Stimulated activated naive CD8-positive, alpha-beta T cell treated with anti-CD3 and anti-CD28 coated beads, Interleukin-15, amount 100 ng/mL, for 72 hours (primary cell): ENCODE measurements around the gene ITIH1.

Source experiments
- ATAC-seq: fragments of 150-1000 bp; cut with Tn5 transposase; 2 replicates; pipeline ENCODE4 v1.10.0; 2021; ENCODE audit warnings: mild to moderate bottlenecking, moderate library complexity
- DNase-seq, 2 donors: peaks; one replicate each; pipeline ENCODE4 v3.0.0; 2021 to 2022
- H3K27ac Mint-ChIP-seq, 2 donors: one replicate each; pipeline ENCODE4 v1.8.0; 2022; ENCODE audit warnings: mild to moderate bottlenecking in 2 of 2, mixed read lengths in 2 of 2, moderate library complexity in 2 of 2
- H3K27me3 Mint-ChIP-seq: one replicate; pipeline ENCODE4 v1.8.0; 2022; ENCODE audit warnings: mixed read lengths
- H3K4me1 Mint-ChIP-seq: one replicate; pipeline ENCODE4 v1.8.0; 2022; ENCODE audit warnings: mild to moderate bottlenecking, mixed read lengths
- H3K4me3 Mint-ChIP-seq, 2 donors: one replicate each; pipeline ENCODE4 v1.8.0; 2022; ENCODE audit warnings: mild to moderate bottlenecking in 2 of 2, mixed read lengths in 2 of 2, moderate library complexity in 1 of 2
- H3K9me3 Mint-ChIP-seq, 2 donors: one replicate each; pipeline ENCODE4 v1.8.0; 2022; ENCODE audit warnings: mixed read lengths in 2 of 2

The ITIH1 gene

DNA sequence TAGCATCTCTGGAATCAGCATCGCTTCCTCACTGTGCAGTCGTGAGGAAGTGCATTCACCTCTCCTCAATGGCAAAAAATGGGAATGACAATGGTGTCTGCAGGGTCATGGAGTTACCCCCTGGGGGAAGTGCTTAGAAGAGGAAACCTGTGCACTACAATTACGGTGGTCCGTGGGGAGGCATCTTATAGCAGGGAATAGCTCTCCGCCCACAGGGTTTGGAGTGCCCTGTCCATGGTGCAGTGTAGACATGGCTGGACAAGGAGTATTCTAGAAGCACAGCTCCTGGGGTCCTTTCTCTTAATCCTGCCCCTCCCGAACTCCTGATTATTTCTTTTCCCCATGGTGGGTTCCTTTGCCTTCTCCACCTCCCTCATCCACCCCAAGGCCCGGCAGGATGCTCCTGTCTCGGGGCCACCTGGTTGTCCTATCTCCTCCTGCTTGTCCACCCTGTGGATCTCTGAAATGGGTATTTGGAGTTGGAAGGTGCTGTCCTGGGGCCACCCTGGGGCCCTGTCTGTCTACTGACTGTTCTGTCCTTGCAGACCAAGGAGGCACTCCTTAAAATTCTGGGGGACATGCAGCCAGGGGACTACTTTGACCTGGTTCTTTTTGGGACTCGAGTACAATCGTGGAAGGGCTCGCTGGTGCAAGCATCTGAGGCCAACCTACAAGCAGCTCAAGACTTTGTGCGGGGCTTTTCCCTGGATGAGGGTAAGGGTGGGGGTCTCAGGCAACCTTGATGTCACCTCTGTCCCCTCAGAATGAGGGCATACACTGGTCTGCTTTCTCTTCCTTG is 5.2 kb downstream of the ITIH1 start:
- Mint-ChIP-seq H3K4me3 (no peak overlapping the region), H3K9me3 (no peaks in the 10 kb centered on the region), H3K27ac (no peak overlapping the region), H3K27me3 (peaks cover 14% of the 10 kb centered on the region), H3K4me1 (no peaks in the 10 kb centered on the region)
- DNase-seq: no peak
- no peak for ATAC-seq

- H3K27ac Mint-ChIP-seq: no peak overlapping the region
- H3K4me1 Mint-ChIP-seq: no peaks in the 10 kb centered on the region
- H3K9me3 Mint-ChIP-seq: no peaks in the 10 kb centered on the region
- ATAC-seq (no peak), DNase-seq (no peak)
- no peak overlapping the region for H3K4me3 Mint-ChIP-seq
- H3K27me3 Mint-ChIP-seq: peaks cover 14% of the 10 kb centered on the region
Measured at GRCh38 chr3:52783211-52783555, 5.8 kb downstream of the ITIH1 start.

GRCh38 chr3:52784021-52784621 is 6.7 kb downstream of the ITIH1 start:
- DNase-seq (no peak), ATAC-seq (no peak)
- H3K27ac Mint-ChIP-seq: no peak overlapping the region
- peaks cover 14% of the 10 kb centered on the region for H3K27me3 Mint-ChIP-seq
- no peaks in the 10 kb centered on the region for H3K4me1 Mint-ChIP-seq
- H3K4me3 Mint-ChIP-seq: no peak overlapping the region
- no peaks in the 10 kb centered on the region for H3K9me3 Mint-ChIP-seq

DNA sequence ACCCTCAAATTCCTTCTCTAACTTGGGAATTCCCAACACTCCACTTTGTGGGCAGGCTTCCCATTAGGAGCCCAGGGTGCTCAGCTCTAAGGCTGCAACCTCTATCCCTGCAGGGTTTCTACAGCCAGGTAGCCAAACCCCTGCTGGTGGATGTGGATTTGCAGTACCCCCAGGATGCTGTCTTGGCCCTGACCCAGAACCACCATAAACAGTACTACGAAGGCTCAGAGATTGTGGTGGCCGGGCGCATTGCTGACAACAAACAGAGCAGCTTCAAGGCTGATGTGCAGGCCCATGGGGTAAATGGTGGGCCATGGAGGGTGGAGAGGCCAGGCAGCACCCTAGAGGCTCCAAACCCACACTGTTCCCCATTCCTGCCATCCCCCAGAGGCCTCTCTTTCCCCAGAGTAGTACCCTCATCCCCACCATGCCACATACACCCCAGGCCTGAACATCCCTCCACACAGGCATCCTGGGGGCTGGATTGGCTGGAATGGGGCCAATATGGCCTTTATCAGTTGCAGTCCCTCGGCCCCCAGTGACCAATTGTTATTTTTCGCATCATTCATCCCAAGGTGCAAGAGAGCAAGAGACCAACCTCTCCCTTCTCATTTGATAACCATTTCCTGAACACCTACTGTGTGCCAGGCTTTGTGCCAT is 7.7 kb downstream of the ITIH1 start:
- Mint-ChIP-seq H3K27ac (no peak overlapping the region), H3K9me3 (no peaks in the 10 kb centered on the region), H3K4me1 (no peaks in the 10 kb centered on the region), H3K4me3 (no peak overlapping the region), H3K27me3 (peaks cover 14% of the 10 kb centered on the region)
- no peak for ATAC-seq
- no peak for DNase-seq

GRCh38 chr3:52786330-52787215 is 9.2 kb downstream of the ITIH1 start:
- H3K4me1 Mint-ChIP-seq: no peaks in the 10 kb centered on the region
- H3K27ac Mint-ChIP-seq: no peak overlapping the region
- H3K9me3 Mint-ChIP-seq: no peaks in the 10 kb centered on the region
- peaks cover 6% of the 10 kb centered on the region for H3K27me3 Mint-ChIP-seq
- no peak overlapping the region for H3K4me3 Mint-ChIP-seq
- no peak for DNase-seq
- no peak for ATAC-seq

DNA sequence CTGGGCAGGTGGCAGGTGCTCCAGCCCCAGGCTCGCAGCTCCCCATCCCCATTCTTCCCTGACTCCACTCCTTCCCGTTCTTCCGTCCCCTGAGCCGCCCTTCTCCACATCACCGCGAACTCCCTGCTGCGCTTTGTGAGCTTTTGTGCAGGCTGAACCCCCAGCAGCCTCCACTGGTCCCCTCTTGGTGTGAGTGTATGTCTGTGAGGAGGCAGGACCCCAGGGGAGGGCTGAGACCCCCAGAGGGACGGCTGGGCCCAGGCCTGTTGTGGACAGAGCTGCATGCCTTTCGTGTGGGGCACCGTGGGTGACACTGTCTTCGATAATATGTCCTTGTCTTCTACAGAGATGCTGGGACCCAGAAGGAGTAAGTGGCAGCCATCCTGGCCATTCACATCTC is 9.8 kb downstream of the ITIH1 start:
- no peak overlapping the region for H3K4me3 Mint-ChIP-seq
- no peaks in the 10 kb centered on the region for H3K4me1 Mint-ChIP-seq

DNA sequence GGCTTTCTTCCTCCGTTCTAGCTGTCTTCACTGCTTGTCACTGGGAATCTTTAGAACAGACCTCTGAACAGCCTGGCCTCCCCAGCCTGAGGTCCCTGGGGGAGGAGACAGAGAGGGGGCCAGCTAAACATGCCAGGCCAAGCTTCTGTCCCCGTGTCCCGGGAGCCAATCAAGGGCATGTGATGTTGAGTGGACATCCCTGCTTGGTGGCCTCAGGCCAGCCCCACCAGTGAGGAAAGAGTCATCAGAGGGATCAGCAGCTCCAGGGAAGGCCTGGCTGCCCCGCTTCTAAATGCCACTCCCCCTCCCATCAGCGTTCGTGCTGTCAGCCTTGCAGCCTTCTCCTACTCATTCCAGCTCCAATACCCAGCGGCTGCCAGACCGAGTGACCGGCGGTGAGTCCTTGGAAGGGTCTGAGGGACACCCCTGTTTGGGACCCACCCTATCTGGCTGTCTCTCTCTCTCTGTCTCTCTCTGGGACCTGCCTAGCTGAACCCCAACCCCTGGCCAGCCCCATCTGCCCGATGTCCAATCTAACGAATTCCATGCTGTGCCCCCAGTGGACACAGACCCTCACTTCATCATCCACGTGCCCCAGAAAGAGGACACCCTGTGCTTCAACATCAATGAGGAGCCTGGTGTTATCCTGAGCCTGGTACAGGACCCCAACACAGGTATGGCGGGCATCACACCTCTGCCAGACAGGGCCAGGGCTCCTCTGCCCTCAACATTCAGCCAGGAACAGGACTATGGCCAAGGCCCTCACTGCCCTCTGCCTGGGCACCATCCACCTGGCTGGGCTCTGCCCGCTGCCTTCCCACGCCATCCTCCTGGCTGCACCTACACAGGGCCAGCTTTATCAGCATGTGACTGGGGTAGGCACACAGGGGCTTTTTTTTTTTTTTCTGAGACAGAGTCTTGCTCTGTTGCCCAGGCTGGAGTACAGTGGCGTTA is 10.6 kb downstream of the ITIH1 start:
- H3K9me3 Mint-ChIP-seq: no peaks in the 10 kb centered on the region
- no peak overlapping the region for H3K4me3 Mint-ChIP-seq
- no peaks in the 10 kb centered on the region for H3K27me3 Mint-ChIP-seq
- DNase-seq (no peak), ATAC-seq (no peak)
- H3K27ac Mint-ChIP-seq: no peak overlapping the region
- no peaks in the 10 kb centered on the region for H3K4me1 Mint-ChIP-seq

More for the DNA sequence above, 9.8 kb downstream of the ITIH1 start:
- ATAC-seq (no peak), DNase-seq (no peak)
- Mint-ChIP-seq H3K27ac (no peak overlapping the region), H3K9me3 (no peaks in the 10 kb centered on the region), H3K27me3 (no peaks in the 10 kb centered on the region)

- DNase-seq (no peak), ATAC-seq (no peak)
- no peaks in the 10 kb centered on the region for H3K4me1 Mint-ChIP-seq
- no peaks in the 10 kb centered on the region for H3K9me3 Mint-ChIP-seq
- H3K27ac Mint-ChIP-seq: peak overlapping the region in 1 of 2 donors; percentile 72
- H3K4me3 Mint-ChIP-seq: no peak overlapping the region
- no peaks in the 10 kb centered on the region for H3K27me3 Mint-ChIP-seq
Measured at GRCh38 chr3:52788890-52789745, 11.7 kb downstream of the ITIH1 start.

DNA sequence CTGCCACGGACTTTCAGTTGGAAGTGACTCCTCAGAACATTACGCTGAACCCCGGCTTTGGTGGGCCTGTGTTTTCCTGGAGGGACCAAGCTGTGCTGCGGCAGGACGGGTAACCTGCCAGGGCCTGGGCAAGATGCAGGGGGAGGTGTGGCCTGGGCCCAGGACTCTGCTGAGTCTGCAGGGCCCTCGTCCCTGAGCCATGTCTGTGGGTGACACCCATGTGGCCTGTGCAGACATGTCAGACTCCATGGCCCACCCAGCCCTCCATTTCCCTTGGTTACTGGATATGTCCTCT is 12.3 kb downstream of the ITIH1 start:
- no peaks in the 10 kb centered on the region for H3K4me1 Mint-ChIP-seq
- DNase-seq (no peak), ATAC-seq (no peak)
- no peak overlapping the region for H3K27ac Mint-ChIP-seq
- no peaks in the 10 kb centered on the region for H3K27me3 Mint-ChIP-seq
- no peak overlapping the region for H3K4me3 Mint-ChIP-seq
- H3K9me3 Mint-ChIP-seq: no peaks in the 10 kb centered on the region

- no peak overlapping the region for H3K27ac Mint-ChIP-seq
- ATAC-seq: no peak
- DNase-seq: no peak
- H3K4me3 Mint-ChIP-seq: no peak overlapping the region
- no peaks in the 10 kb centered on the region for H3K4me1 Mint-ChIP-seq
- H3K27me3 Mint-ChIP-seq: no peaks in the 10 kb centered on the region
- H3K9me3 Mint-ChIP-seq: no peaks in the 10 kb centered on the region
Measured at GRCh38 chr3:52790337-52790736, 12.9 kb downstream of the ITIH1 start.

DNA sequence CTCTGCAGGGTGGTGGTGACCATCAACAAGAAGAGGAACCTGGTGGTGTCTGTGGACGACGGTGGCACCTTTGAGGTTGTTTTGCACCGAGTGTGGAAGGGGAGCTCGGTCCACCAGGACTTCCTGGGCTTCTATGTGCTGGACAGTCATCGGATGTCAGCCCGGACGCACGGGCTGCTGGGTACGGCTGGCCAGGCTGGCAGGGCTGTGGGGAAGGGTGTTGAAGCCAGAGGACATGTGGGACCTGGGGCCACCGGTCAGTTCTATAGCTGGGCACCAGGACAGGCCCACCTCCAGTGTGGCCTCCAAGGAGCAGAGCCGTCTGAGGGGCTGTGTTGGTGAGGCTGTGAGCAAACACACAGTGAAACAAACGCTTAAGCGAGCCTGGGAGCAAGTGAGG is 13.3 kb downstream of the ITIH1 start:
- DNase-seq (no peak), ATAC-seq (no peak)
- Mint-ChIP-seq H3K4me1 (no peaks in the 10 kb centered on the region), H3K27ac (no peak overlapping the region), H3K4me3 (no peak overlapping the region), H3K9me3 (no peaks in the 10 kb centered on the region), H3K27me3 (no peaks in the 10 kb centered on the region)

- Mint-ChIP-seq H3K27ac (no peak overlapping the region), H3K27me3 (no peaks in the 10 kb centered on the region), H3K4me3 (no peak overlapping the region), H3K4me1 (no peaks in the 10 kb centered on the region), H3K9me3 (no peaks in the 10 kb centered on the region)
- DNase-seq (no peak), ATAC-seq (no peak)
Measured at GRCh38 chr3:52791366-52791765, 14.0 kb downstream of the ITIH1 start.

GRCh38 chr3:52791928-52792327 is 14.5 kb downstream of the ITIH1 start:
- no peaks in the 10 kb centered on the region for H3K27me3 Mint-ChIP-seq
- no peak overlapping the region for H3K4me3 Mint-ChIP-seq
- no peaks in the 10 kb centered on the region for H3K4me1 Mint-ChIP-seq
- H3K27ac Mint-ChIP-seq: no peak overlapping the region
- ATAC-seq: no peak
- no peak for DNase-seq
- no peaks in the 10 kb centered on the region for H3K9me3 Mint-ChIP-seq

DNA sequence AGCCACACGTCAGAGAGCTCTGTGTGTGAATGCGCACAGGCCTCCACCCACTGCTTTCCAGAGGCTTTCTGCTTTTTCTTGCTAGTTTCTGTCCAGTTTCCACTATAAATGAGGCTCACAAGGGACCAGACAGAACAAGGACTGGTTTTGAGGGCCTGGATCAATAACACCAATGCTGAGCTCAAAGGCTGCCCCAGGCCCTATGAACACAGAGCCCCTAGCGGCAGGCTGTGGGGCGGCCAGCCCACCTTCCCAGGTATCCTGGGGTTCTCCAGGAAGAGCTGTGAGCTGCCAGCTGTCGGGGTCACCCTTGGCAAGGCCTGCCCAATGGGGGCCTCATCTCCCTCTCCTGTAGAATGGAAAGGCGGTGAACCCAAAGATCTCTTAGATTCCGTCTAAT is 15.0 kb downstream of the ITIH1 start:
- DNase-seq (no peak), ATAC-seq (no peak)
- Mint-ChIP-seq H3K27me3 (no peaks in the 10 kb centered on the region), H3K27ac (peak overlapping the region; percentile 30 to 68), H3K4me3 (no peak overlapping the region), H3K4me1 (no peaks in the 10 kb centered on the region), H3K9me3 (no peaks in the 10 kb centered on the region)
